HFF-Myc (cell line): ENCODE data around the gene CHCHD6.

ENCODE experiments used
- DNase-seq: peaks from one replicate; pipeline ENCODE4 v3.0.0-alpha.2; 2011; ENCODE audit warnings: low read depth; ENCODE audit errors: extremely low read depth
- H3K4me3 ChIP-seq: replicated peaks from 2 replicates; pipeline ENCODE4 v1.5.1; 2011; ENCODE audit warnings: low read depth, mild to moderate bottlenecking, control low read depth, low read length
- CTCF ChIP-seq: IDR thresholded peaks from 2 replicates; pipeline ENCODE4 v1.5.1; 2012; ENCODE audit warnings: mild to moderate bottlenecking, low read depth, low read length, control low read depth; ENCODE audit errors: missing control alignments

Gene CHCHD6

GRCh38 chr3:126936853-126937425 lies 232.9 kb downstream of the CHCHD6 start:
- DNase-seq: no peak
- no peak for TF ChIP-seq CTCF
- no peak overlapping the region for H3K4me3 ChIP-seq

- H3K4me3 ChIP-seq: no peak overlapping the region
- DNase-seq: no peak
- TF ChIP-seq CTCF: no peak
Observed at GRCh38 chr3:126937533-126937932, 233.5 kb downstream of the CHCHD6 start.

- no peak for DNase-seq
- no peak overlapping the region for H3K4me3 ChIP-seq
- TF ChIP-seq CTCF: no peak
Observed at GRCh38 chr3:126937973-126938372, 233.9 kb downstream of the CHCHD6 start.

GRCh38 chr3:126938520-126939337 lies 234.7 kb downstream of the CHCHD6 start:
- TF ChIP-seq CTCF: no peak
- no peak for DNase-seq
- H3K4me3 ChIP-seq: no peak overlapping the region

- TF ChIP-seq CTCF: no peak
- H3K4me3 ChIP-seq: no peak overlapping the region
- DNase-seq: no peak
Observed at GRCh38 chr3:126939338-126939718, 235.3 kb downstream of the CHCHD6 start.

GRCh38 chr3:126939733-126940132 lies 235.7 kb downstream of the CHCHD6 start:
- no peak overlapping the region for H3K4me3 ChIP-seq
- no peak for DNase-seq
- no peak for TF ChIP-seq CTCF
